ENCODE measurements around the gene ANAPC5.

Gene ANAPC5

GRCh38 chr12:121297435-121297991, 54.7 kb downstream of the ANAPC5 start:
- peak overlapping the region; percentile 71 for H3K4me3 ChIP-seq (ENCODE audit: low read depth, low read length)
- TF ChIP-seq, protein P1, sequence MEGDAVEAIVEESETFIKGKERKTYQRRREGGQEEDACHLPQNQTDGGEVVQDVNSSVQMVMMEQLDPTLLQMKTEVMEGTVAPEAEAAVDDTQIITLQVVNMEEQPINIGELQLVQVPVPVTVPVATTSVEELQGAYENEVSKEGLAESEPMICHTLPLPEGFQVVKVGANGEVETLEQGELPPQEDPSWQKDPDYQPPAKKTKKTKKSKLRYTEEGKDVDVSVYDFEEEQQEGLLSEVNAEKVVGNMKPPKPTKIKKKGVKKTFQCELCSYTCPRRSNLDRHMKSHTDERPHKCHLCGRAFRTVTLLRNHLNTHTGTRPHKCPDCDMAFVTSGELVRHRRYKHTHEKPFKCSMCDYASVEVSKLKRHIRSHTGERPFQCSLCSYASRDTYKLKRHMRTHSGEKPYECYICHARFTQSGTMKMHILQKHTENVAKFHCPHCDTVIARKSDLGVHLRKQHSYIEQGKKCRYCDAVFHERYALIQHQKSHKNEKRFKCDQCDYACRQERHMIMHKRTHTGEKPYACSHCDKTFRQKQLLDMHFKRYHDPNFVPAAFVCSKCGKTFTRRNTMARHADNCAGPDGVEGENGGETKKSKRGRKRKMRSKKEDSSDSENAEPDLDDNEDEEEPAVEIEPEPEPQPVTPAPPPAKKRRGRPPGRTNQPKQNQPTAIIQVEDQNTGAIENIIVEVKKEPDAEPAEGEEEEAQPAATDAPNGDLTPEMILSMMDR (IDR thresholded peaks at IDR 0.05; ENCODE audit: control insufficient read depth, extremely low read depth, insufficient read depth) = no peak
- no peak for DNase-seq (ENCODE audit: low read depth)

DNA sequence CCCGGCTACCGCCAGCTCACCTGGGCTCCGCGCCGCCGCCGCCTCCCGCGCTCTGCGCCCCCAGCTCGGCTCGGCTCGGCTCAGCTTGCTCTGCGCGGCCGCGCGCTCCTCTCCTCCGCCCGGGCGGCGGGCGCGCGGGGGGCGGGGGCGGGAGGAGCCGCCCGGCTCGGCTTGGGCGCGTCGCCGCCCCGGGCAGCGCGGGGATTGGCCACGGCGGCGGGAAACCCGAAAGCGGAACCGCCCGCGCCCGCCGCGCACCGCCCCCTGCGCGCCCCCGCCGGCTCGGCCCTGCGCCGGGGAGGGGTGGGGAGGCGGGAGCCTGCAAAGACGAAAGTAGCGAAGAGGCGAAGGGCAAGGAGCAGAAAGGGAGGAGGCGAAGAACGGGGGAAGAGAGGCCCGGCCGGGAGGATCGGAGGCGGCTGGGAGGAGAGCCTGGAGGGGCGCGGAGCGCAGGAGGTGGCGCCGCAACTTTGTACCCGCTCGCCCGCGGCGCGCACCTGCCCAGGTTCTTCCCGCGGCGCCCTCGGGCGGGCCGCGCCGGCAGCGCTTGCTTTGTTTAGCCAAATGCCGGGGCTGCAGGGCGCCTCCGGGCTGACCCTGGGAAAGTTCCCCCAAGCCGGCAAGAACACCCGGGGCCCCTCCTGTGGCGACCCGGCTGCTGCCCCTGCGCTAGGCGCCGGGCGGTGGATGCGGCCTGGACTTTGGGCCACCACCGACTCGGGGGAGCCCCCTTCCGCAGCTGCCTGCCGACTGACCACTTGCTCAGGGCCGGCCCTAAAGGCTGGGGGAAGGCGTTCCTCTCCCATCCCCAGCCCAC, 55.4 kb downstream of the ANAPC5 start, which contains the start of gene CAMKK2:
Gene CAMKK2 (minus strand): TSS at position 92 of the 817 bp plus-strand sequence. CDS start 22,183 bp downstream, outside the sequence.
- H3K4me3 ChIP-seq (ENCODE audit: low read depth, low read length) = peak within 1 kb of the TSS; percentile 93
- DNase-seq (ENCODE audit: low read depth) = no peak
- TF ChIP-seq, protein P1 (IDR thresholded peaks at IDR 0.05; ENCODE audit: control insufficient read depth, extremely low read depth, insufficient read depth) = 0 out of 2 replicates have a peak, but pooled peaks have one; percentile 21

DNA sequence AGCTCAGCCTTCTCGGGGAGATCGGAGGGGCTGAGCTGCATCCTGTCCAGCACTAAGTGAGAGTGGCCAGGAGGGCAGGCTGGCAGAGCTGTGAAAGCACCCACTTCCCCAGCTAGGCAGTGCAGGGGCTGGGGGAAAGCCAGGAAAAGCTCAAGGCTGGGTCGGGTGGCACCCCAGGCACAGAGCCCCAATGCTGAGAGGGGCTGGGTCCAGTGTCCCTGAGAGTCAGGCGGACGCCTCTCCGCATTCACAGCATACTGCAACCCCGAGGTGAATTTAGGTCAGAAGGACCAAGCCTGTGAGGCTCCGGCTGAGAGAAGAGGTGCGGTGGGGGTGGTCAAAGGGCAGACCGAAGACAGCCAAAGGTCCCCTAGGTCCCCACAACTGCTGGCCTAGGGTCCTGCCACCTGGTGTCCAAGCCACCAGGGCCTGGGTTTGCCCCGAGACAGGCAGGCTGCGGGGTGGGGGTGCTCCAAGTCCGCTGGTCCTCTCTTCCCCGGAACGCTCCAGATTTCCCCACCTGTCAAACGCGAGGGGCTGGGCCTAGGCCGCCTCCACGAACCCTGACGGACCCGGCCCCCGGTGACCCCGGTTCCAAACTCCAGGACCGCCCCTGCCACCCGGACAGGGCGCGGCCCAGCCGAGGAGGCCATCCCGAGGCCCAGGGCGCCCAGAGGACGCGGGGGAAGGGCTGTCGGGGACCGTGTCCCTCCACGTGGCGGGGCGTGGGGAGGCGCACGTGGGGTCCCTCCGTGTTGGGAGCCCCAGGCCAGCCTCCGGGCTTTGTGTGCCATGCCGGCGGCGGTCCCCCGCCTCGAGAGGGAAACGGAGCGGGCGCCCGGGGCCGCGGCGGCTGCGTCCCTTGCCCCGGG, 56.2 kb downstream of the ANAPC5 start:
- TF ChIP-seq, protein P1 (IDR thresholded peaks at IDR 0.05; ENCODE audit: control insufficient read depth, extremely low read depth, insufficient read depth) = no peak
- H3K4me3 ChIP-seq (ENCODE audit: low read depth, low read length) = peak overlapping the region; percentile 93
- no peak for DNase-seq (ENCODE audit: low read depth)

- TF ChIP-seq, protein P1 (IDR thresholded peaks at IDR 0.05; ENCODE audit: control insufficient read depth, extremely low read depth, insufficient read depth) = no peak
- peak overlapping the region; percentile 93 for H3K4me3 ChIP-seq (ENCODE audit: low read depth, low read length)
- DNase-seq (ENCODE audit: low read depth) = no peak
These were observed 57.0 kb downstream of the ANAPC5 start for GRCh38 chr12:121295116-121295745.

- peak overlapping the region; percentile 2; the same call in 1 of the 2 replicates for H3K4me3 ChIP-seq (ENCODE audit: low read depth, low read length)
- TF ChIP-seq, protein P1 (IDR thresholded peaks at IDR 0.05; ENCODE audit: control insufficient read depth, extremely low read depth, insufficient read depth) = no peak
- no peak for DNase-seq (ENCODE audit: low read depth)
These were observed 57.9 kb downstream of the ANAPC5 start for GRCh38 chr12:121294151-121294889.

- TF ChIP-seq, protein P1 (IDR thresholded peaks at IDR 0.05; ENCODE audit: control insufficient read depth, extremely low read depth, insufficient read depth) = no peak
- DNase-seq (ENCODE audit: low read depth) = no peak
- no peak overlapping the region for H3K4me3 ChIP-seq (ENCODE audit: low read depth, low read length)
These were observed 58.6 kb downstream of the ANAPC5 start for GRCh38 chr12:121293603-121294002.

All from LNCaP clone FGC (cell line).